Measurements from ENCODE around the gene PAQR7. TPM values are rescaled to one million over a fixed set of nuclear protein-coding genes. Genes with fewer than 3 reads are reported as not detected.

PAQR7 gene
- total RNA-seq, 1 donor from 2014 or later, result 7.9 TPM

DNA sequence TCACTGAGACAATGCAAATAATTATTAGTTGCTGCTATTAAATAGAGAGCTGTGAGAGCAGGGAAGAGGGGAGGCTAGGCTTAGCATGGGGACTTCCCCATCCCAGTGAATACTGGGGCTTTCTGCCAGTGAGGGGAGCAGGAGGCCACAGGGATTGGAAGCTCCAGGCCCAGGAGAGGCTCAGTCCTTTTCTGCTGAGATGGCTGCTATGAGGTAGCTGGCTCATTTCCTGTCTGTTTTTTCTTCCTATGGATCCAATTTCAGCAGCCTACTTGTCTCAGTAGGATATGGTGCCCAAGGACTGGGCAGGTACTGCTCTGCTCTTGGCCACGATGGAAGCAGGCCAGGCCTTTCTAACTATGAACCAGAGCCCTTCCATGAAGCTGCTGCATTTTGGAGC, 20.8 kb upstream of the PAQR7 start:
- H3K9me3 Mint-ChIP-seq, result no peaks in the 10 kb centered on the region
- H3K27ac Mint-ChIP-seq, result peak overlapping the region; percentile 58
- peaks cover 27% of the 10 kb centered on the region for H3K4me1 Mint-ChIP-seq (ENCODE audit: low read depth)
- intact Hi-C loops (cut with micrococcal nuclease), result loop anchor here (1.0 kb wide), 1 partner anchor 9 kb away; no protein-coding TSS in a partner anchor
- H3K4me3 Mint-ChIP-seq (ENCODE audit: low read depth), result no peak overlapping the region
- H3K36me3 Mint-ChIP-seq (ENCODE audit: low read depth), result peaks cover 62% of the 10 kb centered on the region
- no peaks in the 10 kb centered on the region for H3K27me3 Mint-ChIP-seq (ENCODE audit: low read depth)
- no peak for DNase-seq (ENCODE audit: low spot score)

DNA sequence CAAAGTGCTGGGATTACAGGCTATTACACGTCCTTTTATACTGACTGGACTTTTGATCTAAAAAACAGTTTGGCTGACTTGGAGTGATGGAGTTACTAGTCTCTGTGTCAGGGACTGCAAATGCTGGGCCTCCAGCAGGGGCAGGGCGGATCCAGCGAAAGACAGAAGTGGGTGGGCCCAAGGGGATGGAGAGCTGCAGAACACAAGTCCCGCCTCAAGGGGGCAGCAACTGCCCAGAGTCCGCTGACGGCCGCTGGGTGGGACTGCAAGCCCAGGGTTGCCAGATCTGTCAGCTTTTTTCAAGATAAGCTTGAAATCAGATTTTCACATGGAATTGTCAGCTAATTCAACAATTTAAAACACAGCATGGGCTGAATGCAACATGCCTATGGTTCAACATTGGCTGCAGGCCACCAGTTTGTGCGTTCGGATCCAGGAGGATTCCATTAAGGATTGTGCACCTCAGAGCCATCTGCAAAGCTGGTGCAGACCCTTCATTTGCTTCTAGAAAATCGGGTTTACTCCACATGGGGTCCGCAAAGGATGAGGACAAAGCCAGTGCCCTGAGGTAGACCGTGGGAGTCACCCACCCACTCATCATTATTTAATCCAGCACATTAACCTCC, 20.0 kb upstream of the PAQR7 start:
- intact Hi-C loops (cut with micrococcal nuclease), result loop anchor here (1.0 kb wide), 1 partner anchor 103 kb away; the partner anchor contains the start of gene PAFAH2
- H3K36me3 Mint-ChIP-seq (ENCODE audit: low read depth), result peaks cover 54% of the 10 kb centered on the region

GRCh38 chr1:25893116-25893515, 17.6 kb upstream of the PAQR7 start:
- no peaks in the 10 kb centered on the region for H3K9me3 Mint-ChIP-seq
- intact Hi-C loops (cut with micrococcal nuclease), result no loop called here
- peaks cover 18% of the 10 kb centered on the region for H3K4me1 Mint-ChIP-seq (ENCODE audit: low read depth)
- no peaks in the 10 kb centered on the region for H3K27me3 Mint-ChIP-seq (ENCODE audit: low read depth)
- H3K27ac Mint-ChIP-seq, result no peak overlapping the region
- H3K4me3 Mint-ChIP-seq (ENCODE audit: low read depth), result no peak overlapping the region
- DNase-seq (ENCODE audit: low spot score), result no peak
- H3K36me3 Mint-ChIP-seq (ENCODE audit: low read depth), result peaks cover 42% of the 10 kb centered on the region

More for the DNA sequence above, 20.0 kb upstream of the PAQR7 start:
- peak; percentile 86 for DNase-seq (ENCODE audit: low spot score)
- Mint-ChIP-seq H3K27ac (peak overlapping the region; percentile 58), H3K4me1 (ENCODE audit: low read depth) (peaks cover 24% of the 10 kb centered on the region), H3K4me3 (ENCODE audit: low read depth) (no peak overlapping the region), H3K9me3 (no peaks in the 10 kb centered on the region), H3K27me3 (ENCODE audit: low read depth) (no peaks in the 10 kb centered on the region)

DNA sequence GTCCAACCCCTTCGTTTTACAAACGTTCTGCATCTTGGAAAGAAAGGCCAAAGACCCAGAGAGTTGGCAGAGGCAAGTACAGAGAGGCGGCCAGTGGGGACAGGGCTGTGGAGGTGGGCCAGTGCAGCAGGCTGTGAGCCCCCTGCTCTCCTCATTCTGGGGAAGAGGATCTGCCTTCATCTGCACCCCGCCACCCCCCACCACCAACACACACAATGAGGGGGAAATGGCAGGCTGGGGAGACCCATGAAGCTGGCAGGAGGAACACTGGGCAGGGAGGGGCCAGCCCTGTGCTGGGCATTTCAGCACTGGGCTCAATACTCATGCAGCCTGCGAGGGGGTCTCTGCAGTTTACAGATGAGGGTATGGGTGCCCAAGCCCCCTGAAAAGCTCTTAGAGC, 16.1 kb upstream of the PAQR7 start:
- Mint-ChIP-seq H3K9me3 (no peaks in the 10 kb centered on the region), H3K27me3 (ENCODE audit: low read depth) (no peaks in the 10 kb centered on the region), H3K4me3 (ENCODE audit: low read depth) (no peak overlapping the region), H3K27ac (no peak overlapping the region), H3K4me1 (ENCODE audit: low read depth) (peaks cover 18% of the 10 kb centered on the region), H3K36me3 (ENCODE audit: low read depth) (peaks cover 34% of the 10 kb centered on the region)
- DNase-seq (ENCODE audit: low spot score), result no peak
- intact Hi-C loops (cut with micrococcal nuclease), result no loop called here

GRCh38 chr1:25890239-25891034, 14.9 kb upstream of the PAQR7 start:
- Mint-ChIP-seq H3K4me1 (ENCODE audit: low read depth) (peaks cover 11% of the 10 kb centered on the region), H3K27me3 (ENCODE audit: low read depth) (no peaks in the 10 kb centered on the region), H3K36me3 (ENCODE audit: low read depth) (peaks cover 24% of the 10 kb centered on the region), H3K4me3 (ENCODE audit: low read depth) (no peak overlapping the region), H3K9me3 (no peaks in the 10 kb centered on the region), H3K27ac (no peak overlapping the region)
- no peak for DNase-seq (ENCODE audit: low spot score)
- intact Hi-C loops (cut with micrococcal nuclease), result no loop called here

DNA sequence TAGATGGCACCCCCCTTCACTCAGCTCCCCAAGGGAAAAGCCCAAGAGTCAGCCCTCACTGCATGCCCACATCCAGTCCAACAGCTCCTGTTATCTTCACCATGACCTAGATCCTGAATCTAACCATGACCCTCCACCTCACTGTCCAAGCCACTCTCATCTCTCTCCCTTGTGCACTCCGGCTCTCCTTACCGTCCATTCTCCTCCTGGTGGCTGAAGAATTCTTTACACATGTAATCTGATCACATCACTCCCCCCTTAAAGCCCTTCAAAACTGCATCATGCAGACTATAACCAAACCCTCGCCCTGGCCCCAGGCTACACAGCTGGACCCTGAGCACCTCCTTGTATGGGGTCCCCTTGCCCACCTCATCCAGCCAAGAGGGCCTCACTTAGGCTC, 14.0 kb upstream of the PAQR7 start:
- Mint-ChIP-seq H3K27me3 (ENCODE audit: low read depth) (no peaks in the 10 kb centered on the region), H3K9me3 (no peaks in the 10 kb centered on the region), H3K4me1 (ENCODE audit: low read depth) (peaks cover 7% of the 10 kb centered on the region), H3K36me3 (ENCODE audit: low read depth) (peaks cover 17% of the 10 kb centered on the region), H3K27ac (peak overlapping the region; percentile 2), H3K4me3 (ENCODE audit: low read depth) (no peak overlapping the region)
- intact Hi-C loops (cut with micrococcal nuclease), result no loop called here
- DNase-seq (ENCODE audit: low spot score), result no peak

- Mint-ChIP-seq H3K27me3 (ENCODE audit: low read depth) (no peaks in the 10 kb centered on the region), H3K36me3 (ENCODE audit: low read depth) (peaks cover 10% of the 10 kb centered on the region), H3K4me1 (ENCODE audit: low read depth) (peaks cover 7% of the 10 kb centered on the region), H3K4me3 (ENCODE audit: low read depth) (no peak overlapping the region), H3K27ac (no peak overlapping the region), H3K9me3 (no peaks in the 10 kb centered on the region)
- DNase-seq (ENCODE audit: low spot score), result no peak
- intact Hi-C loops (cut with micrococcal nuclease), result no loop called here
Measured at GRCh38 chr1:25888426-25888987, 13.0 kb upstream of the PAQR7 start.

GRCh38 chr1:25885602-25886001, 10.1 kb upstream of the PAQR7 start:
- Mint-ChIP-seq H3K4me3 (ENCODE audit: low read depth) (no peak overlapping the region), H3K9me3 (no peaks in the 10 kb centered on the region), H3K27me3 (ENCODE audit: low read depth) (no peaks in the 10 kb centered on the region), H3K36me3 (ENCODE audit: low read depth) (peaks cover 10% of the 10 kb centered on the region), H3K27ac (no peak overlapping the region), H3K4me1 (ENCODE audit: low read depth) (peaks cover 3% of the 10 kb centered on the region)
- intact Hi-C loops (cut with micrococcal nuclease), result no loop called here
- DNase-seq (ENCODE audit: low spot score), result no peak

GRCh38 chr1:25881266-25881665, 5.8 kb upstream of the PAQR7 start:
- Mint-ChIP-seq H3K4me3 (ENCODE audit: low read depth) (no peak overlapping the region), H3K4me1 (ENCODE audit: low read depth) (no peaks in the 10 kb centered on the region), H3K9me3 (no peaks in the 10 kb centered on the region), H3K27ac (no peak overlapping the region), H3K36me3 (ENCODE audit: low read depth) (no peaks in the 10 kb centered on the region), H3K27me3 (ENCODE audit: low read depth) (peaks cover 6% of the 10 kb centered on the region)
- intact Hi-C loops (cut with micrococcal nuclease), result no loop called here
- no peak for DNase-seq (ENCODE audit: low spot score)

DNA sequence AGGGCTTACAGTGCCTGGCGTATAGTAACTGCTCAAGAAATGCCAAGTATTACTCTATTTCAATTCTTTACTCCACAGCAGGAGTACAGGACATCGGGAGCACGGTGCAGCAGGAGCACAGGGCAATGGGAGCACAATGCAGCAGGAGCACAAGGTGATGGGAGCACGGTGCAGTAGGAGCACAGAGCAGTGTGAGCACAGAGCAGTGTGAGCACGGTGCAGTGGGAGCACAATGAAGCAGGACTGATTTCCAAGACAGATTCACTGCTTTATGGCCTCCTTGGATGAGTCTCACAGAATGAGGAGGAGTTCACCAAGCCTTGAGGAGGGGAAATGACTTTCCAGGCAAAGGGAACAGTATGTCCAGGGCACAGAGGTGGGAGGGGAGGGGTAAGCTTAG, 5.0 kb upstream of the PAQR7 start:
- Mint-ChIP-seq H3K4me3 (ENCODE audit: low read depth) (no peak overlapping the region), H3K9me3 (no peaks in the 10 kb centered on the region), H3K27ac (no peak overlapping the region), H3K36me3 (ENCODE audit: low read depth) (no peaks in the 10 kb centered on the region), H3K27me3 (ENCODE audit: low read depth) (peaks cover 10% of the 10 kb centered on the region), H3K4me1 (ENCODE audit: low read depth) (peaks cover 2% of the 10 kb centered on the region)
- no peak for DNase-seq (ENCODE audit: low spot score)
- intact Hi-C loops (cut with micrococcal nuclease), result no loop called here

GRCh38 chr1:25879675-25880074, 4.2 kb upstream of the PAQR7 start:
- no peak for DNase-seq (ENCODE audit: low spot score)
- Mint-ChIP-seq H3K27ac (no peak overlapping the region), H3K27me3 (ENCODE audit: low read depth) (peaks cover 10% of the 10 kb centered on the region), H3K4me1 (ENCODE audit: low read depth) (peaks cover 6% of the 10 kb centered on the region), H3K4me3 (ENCODE audit: low read depth) (no peak overlapping the region), H3K9me3 (no peaks in the 10 kb centered on the region), H3K36me3 (ENCODE audit: low read depth) (no peaks in the 10 kb centered on the region)
- intact Hi-C loops (cut with micrococcal nuclease), result no loop called here

- Mint-ChIP-seq H3K27ac (no peak overlapping the region), H3K27me3 (ENCODE audit: low read depth) (peaks cover 10% of the 10 kb centered on the region), H3K4me3 (ENCODE audit: low read depth) (no peak overlapping the region), H3K36me3 (ENCODE audit: low read depth) (no peaks in the 10 kb centered on the region), H3K4me1 (ENCODE audit: low read depth) (peaks cover 6% of the 10 kb centered on the region), H3K9me3 (no peaks in the 10 kb centered on the region)
- no peak for DNase-seq (ENCODE audit: low spot score)
- intact Hi-C loops (cut with micrococcal nuclease), result no loop called here
Measured at GRCh38 chr1:25878690-25879089, 3.2 kb upstream of the PAQR7 start.

DNA sequence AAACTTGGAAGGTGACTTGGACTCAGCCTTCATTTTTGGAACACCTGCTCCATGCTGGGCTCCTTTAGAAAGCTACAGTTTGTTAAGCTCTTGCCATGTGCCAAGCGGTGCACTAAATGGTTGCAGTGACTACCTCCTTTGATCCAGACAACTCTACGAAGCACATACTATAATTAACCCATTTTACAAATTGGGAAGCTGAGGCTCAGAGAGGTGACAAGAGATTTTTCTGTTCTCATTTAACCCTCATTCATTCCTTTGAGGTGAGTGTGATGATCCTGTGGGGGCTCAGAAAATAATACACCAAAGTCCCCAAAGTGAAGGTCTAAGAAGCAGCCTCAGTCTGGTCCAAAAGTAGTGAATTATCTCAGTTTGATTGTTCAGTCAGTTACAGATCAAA, 1.6 kb upstream of the PAQR7 start:
- Mint-ChIP-seq H3K4me3 (ENCODE audit: low read depth) (no peak overlapping the region), H3K27ac (no peak overlapping the region), H3K4me1 (ENCODE audit: low read depth) (peaks cover 6% of the 10 kb centered on the region), H3K27me3 (ENCODE audit: low read depth) (peaks cover 10% of the 10 kb centered on the region), H3K36me3 (ENCODE audit: low read depth) (no peaks in the 10 kb centered on the region), H3K9me3 (no peaks in the 10 kb centered on the region)
- intact Hi-C loops (cut with micrococcal nuclease), result no loop called here
- DNase-seq (ENCODE audit: low spot score), result no peak
